GM10266 (cell line): ENCODE data around the gene IL33.

Experiments
- DNase-seq: peaks from one replicate; pipeline ENCODE4 v3.0.0; 2012; ENCODE audit errors: extremely low spot score
- TF ChIP-seq, protein P1 (sequence below): IDR thresholded peaks from 2 replicates; pipeline ENCODE4 v1.5.1; 2012; ENCODE audit warnings: mild to moderate bottlenecking, low read depth; ENCODE audit not compliant: control insufficient read depth, insufficient read depth; ENCODE audit errors: missing control alignments

IL33 gene

DNA sequence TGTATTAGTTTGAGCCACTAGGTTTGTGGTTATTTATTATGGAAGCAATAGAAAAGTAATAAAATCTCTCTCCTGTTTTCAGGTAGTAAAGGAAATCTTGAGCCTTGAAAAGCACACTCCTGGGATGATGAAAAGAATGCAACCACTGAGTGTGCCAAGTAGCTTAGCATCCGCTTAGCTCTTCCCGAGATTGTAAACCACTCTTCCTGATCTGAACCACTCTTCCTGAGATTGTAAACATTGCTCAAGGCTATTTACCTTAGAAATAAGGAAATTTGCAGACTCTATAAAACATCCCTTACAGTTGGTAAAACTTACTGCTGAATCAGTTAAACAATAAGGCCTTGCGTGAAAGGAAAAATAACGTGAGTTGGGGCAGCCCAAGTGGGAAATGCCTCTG lies 17.4 kb upstream of the IL33 start:
- TF ChIP-seq, protein P1, sequence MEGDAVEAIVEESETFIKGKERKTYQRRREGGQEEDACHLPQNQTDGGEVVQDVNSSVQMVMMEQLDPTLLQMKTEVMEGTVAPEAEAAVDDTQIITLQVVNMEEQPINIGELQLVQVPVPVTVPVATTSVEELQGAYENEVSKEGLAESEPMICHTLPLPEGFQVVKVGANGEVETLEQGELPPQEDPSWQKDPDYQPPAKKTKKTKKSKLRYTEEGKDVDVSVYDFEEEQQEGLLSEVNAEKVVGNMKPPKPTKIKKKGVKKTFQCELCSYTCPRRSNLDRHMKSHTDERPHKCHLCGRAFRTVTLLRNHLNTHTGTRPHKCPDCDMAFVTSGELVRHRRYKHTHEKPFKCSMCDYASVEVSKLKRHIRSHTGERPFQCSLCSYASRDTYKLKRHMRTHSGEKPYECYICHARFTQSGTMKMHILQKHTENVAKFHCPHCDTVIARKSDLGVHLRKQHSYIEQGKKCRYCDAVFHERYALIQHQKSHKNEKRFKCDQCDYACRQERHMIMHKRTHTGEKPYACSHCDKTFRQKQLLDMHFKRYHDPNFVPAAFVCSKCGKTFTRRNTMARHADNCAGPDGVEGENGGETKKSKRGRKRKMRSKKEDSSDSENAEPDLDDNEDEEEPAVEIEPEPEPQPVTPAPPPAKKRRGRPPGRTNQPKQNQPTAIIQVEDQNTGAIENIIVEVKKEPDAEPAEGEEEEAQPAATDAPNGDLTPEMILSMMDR: no peak
- DNase-seq: no peak

DNA sequence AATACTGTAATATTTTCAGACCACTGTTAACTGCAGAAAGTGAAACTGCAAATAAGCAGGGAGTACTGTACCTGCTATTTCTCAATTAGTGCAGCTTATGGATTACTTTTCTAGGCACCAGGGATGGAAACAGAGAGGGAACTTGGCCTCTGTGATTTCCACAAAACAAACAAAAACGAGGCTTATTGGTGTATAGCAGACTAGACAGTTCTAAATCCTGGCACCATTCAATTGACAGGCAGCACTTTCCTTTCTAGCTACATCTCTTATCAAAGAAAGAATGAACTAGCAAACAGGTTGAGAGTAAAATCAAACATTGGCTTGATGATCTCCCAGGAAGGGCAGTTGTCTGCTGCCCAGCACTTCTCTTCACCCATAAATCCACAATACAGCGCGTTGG lies 16.0 kb upstream of the IL33 start:
- TF ChIP-seq, protein P1: no peak

DNA sequence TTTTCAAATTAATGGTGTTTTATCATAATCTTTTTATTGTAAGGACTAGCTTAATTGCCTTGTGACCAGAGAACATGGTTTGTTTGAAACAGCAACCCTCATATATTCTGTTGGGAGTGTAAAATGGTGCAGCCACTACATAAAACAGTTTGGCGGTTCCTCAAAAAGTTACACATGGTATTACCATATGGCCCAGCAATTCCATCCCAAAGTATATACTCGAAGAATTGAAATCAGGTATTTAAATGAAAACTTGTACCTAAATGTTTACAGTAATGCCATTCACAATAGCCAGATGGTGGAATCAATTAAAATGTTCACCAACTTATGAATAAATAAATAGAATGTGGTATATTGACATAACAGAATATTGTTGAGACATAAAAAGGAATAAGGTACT lies 14.8 kb upstream of the IL33 start:
- DNase-seq: no peak
- TF ChIP-seq, protein P1: no peak

More for the DNA sequence above, 16.0 kb upstream of the IL33 start:
- DNase-seq: no peak

DNA sequence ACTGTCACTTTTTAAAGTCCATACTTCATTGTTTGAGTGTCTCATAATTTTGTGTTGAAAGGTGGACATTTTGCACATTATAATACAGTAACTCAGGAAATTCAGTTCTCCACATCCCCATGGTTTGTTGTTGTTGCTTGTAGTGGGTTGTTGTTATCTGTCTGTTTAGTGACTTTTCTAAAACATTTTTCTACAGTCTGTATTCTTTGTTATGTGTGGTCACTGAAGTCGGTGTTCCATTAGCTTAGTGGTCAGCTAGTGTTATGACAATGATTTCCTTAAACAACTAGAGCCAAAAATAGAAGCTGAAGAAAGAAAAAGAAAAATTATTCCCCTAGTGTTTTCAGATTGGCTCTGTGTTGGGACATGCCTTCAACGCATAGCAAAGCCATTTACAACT lies 5.6 kb upstream of the IL33 start:
- DNase-seq: no peak
- TF ChIP-seq, protein P1: no peak

DNA sequence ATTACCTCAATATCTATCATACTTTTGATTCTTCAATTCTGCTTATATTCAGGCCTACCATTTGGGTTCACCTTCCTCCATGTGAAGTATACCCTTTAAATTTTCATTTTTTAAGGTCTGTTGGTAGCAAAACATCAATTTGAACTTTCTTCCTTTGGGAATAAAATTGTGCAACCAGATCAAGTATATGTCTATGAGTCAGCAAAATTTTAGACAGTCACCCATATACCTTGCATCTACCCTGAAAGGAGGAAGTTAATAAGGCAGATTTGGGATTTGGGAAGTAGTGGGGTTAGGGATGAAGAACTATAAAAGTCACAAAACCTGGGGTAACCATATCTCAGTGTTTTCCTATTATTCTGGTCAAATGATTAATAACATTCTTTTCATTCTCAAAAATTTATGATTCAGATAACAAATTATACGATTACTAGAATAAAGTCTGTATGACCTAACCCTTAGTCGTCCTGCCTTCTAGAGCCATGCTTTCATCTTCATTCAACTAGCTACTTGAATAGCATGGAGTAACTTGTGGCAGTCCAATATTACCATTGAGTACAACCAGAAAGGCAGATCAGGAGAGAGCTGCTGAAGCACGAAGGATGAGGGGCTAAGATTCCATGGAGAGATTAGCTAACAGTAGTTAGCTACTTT lies 2.8 kb upstream of the IL33 start:
- DNase-seq: no peak
- TF ChIP-seq, protein P1: no peak

DNA sequence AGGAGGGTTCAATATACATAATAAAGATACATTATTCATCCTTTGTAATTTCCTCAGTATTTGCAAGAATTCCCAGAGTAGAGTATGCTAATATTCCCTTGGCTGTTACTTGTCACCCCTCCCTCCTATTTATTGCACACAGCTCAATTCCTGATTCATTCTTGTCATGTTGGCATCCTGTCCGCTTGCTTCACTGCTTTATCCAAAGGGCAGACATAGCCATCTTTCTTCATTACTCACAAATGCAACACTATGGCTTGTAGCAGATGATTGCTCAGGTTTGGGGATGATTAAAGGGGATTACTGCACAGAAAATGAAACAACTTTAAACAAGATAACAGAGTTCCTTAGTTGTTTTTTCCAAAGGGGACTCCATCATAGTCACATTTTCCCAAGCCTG lies 1.2 kb upstream of the IL33 start:
- TF ChIP-seq, protein P1: no peak
- no peak for DNase-seq

DNA sequence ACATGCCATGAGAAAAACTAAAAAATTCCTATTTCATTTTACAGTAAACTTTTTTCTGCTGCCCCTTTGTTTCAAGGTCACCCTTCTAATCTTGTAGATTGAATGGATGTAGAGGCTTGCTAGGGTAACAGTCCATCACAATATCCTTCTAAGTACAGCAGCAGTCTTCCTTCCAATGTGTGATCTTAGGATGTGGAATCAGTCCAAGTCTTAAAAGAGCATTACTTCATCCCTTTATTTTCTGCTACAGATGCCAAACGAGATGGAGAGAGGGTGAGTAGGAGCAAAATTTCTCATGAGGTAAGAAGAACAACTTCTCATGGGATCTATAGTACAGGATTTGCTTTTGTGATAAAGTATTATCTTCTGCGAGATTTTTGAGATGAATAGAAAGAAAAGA lies 704 bp upstream of the IL33 start:
- DNase-seq: no peak
- TF ChIP-seq, protein P1: no peak
